A549 (cell line): ENCODE results near the gene EBP. TPM values are rescaled to one million over a fixed set of nuclear protein-coding genes. Genes with fewer than 3 reads are reported as not detected.

Experiments used
- ATAC-seq, 2 experiments: fragments of 200-7000 bp in 1 of 2; fragments of >200 bp in 1 of 2; cut with Nextera tagmentation in 1 of 2; cut with Tn5 transposase in 1 of 2; 3 replicates each; pipeline versions ENCODE4 v1.8.0 to v1.9.1; 2018 to 2020; ENCODE audit warnings: mild to moderate bottlenecking in 1 of 2, moderate library complexity in 1 of 2
- CTCF ChIA-PET: fragments of 300-600 bp; sonication (Branson Sonifier 250); formaldehyde crosslinking; extraction: SDS; loops from one replicate; lab custom pipeline; 2021; ENCODE audit warnings: antibody characterized with exemption, inconsistent platforms; lab: Yijun Ruan, JAX
- POLR2A ChIA-PET: fragments of 350-600 bp; formaldehyde crosslinking; extraction: SDS; loops from one replicate; lab custom pipeline; 2021; ENCODE audit warnings: antibody characterized with exemption, inconsistent platforms; lab: Yijun Ruan, JAX
- DNase-seq, 2 experiments: peaks; one replicate each; pipeline versions ENCODE4 v3.0.0 to v3.0.0-alpha.2; 2011 to 2016; ENCODE audit warnings: low read depth in 1 of 2, low spot score in 1 of 2
- FAIRE-seq: peaks from 2 replicates; lab custom pipeline; 2011; peaks lifted over from hg19 to GRCh38; lab: Jason Lieb, UNC
- H3K27ac ChIP-seq, 2 experiments: fragments of >200 bp; sonication (Bioruptor Twin); formaldehyde crosslinking; 3 replicates each; pipeline ENCODE4 v1.5.1; 2016 to 2017
- H3K4me1 ChIP-seq: fragments of >200 bp; sonication (Bioruptor Twin); formaldehyde crosslinking; 3 replicates; pipeline ENCODE4 v1.6.1; 2016
- H3K4me2 ChIP-seq: fragments of >200 bp; sonication (Bioruptor Twin); formaldehyde crosslinking; 3 replicates; pipeline ENCODE4 v1.6.1; 2016
- H3K4me3 ChIP-seq: fragments of >200 bp; sonication (Bioruptor Twin); formaldehyde crosslinking; 3 replicates; pipeline ENCODE4 v1.5.1; 2016
- H3K9me3 ChIP-seq: fragments of >200 bp; sonication (Bioruptor Twin); formaldehyde crosslinking; 3 replicates; pipeline ENCODE4 v1.6.1; 2016
- E2F6 ChIP-seq: IDR thresholded peaks from 2 replicates; pipeline ENCODE4 v1.6.1; 2012; ENCODE audit warnings: low read depth, borderline replicate concordance
- EHF ChIP-seq: fragments of 250-450 bp; sonication (Bioruptor Pico); IDR thresholded peaks from 2 replicates; pipeline ENCODE4 v1.5.0; 2020; ENCODE audit warnings: mild to moderate bottlenecking
- FOSL2 ChIP-seq, 2 experiments: fragments of 450-650 bp in 1 of 2; fragments of >200 bp in 1 of 2; sonication (Bioruptor Twin) in 1 of 2; formaldehyde crosslinking; IDR thresholded peaks; 2 replicates each; pipeline versions ENCODE4 v1.5.0 to v1.6.1; 2016 to 2020; ENCODE audit warnings: mild to moderate bottlenecking in 1 of 2, moderate library complexity in 1 of 2
- HDAC2 ChIP-seq: fragments of 200-600 bp; sonication (generic); IDR thresholded peaks from 2 replicates; pipeline ENCODE4 v1.6.1; 2016
- HMGXB4 ChIP-seq: fragments of 250-450 bp; sonication (Bioruptor Pico); IDR thresholded peaks from 2 replicates; pipeline ENCODE4 v1.5.0; 2021; ENCODE audit warnings: mild to moderate bottlenecking, moderate library complexity, borderline replicate concordance
- HOXB5 ChIP-seq: fragments of 250-450 bp; sonication (Bioruptor Pico); IDR thresholded peaks from 2 replicates; pipeline ENCODE4 v1.5.0; 2020; ENCODE audit warnings: mild to moderate bottlenecking, moderate library complexity
- JUNB ChIP-seq: fragments of >200 bp; sonication (Bioruptor Twin); formaldehyde crosslinking; IDR thresholded peaks from 2 replicates; pipeline ENCODE4 v1.6.1; 2016
- MAX ChIP-seq: IDR thresholded peaks from 2 replicates; pipeline ENCODE4 v1.6.1; 2012
- MYC ChIP-seq: IDR thresholded peaks from 2 replicates; pipeline ENCODE4 v1.6.1; 2012; ENCODE audit warnings: mild to moderate bottlenecking, inconsistent platforms, low read length, improper control_type of control experiment, borderline replicate concordance
- NFE2L2 ChIP-seq: fragments of 150-350 bp; conservative IDR thresholded peaks from 2 replicates; pipeline ENCODE4 v1.6.1; 2014; ENCODE audit warnings: low read length
- RFX5 ChIP-seq: fragments of 450-650 bp; IDR thresholded peaks from 2 replicates; pipeline ENCODE4 v1.7.1; 2014; ENCODE audit warnings: antibody characterized with exemption, mild to moderate bottlenecking, moderate library complexity
- TFCP2L1 ChIP-seq: fragments of 250-450 bp; sonication (Bioruptor Pico); IDR thresholded peaks from 2 replicates; pipeline ENCODE4 v1.5.0; 2021; ENCODE audit warnings: mild to moderate bottlenecking
- USF2 ChIP-seq: fragments of 450-650 bp; IDR thresholded peaks from 2 replicates; pipeline ENCODE4 v1.6.1; 2014; ENCODE audit warnings: antibody characterized with exemption
- ZFP36 ChIP-seq: fragments of 450-650 bp; IDR thresholded peaks from 2 replicates; pipeline ENCODE4 v1.6.1; 2014; ENCODE audit warnings: borderline replicate concordance; ENCODE audit not compliant: partially characterized antibody
- ZSCAN20 ChIP-seq: fragments of 250-450 bp; sonication (Bioruptor Pico); IDR thresholded peaks from 2 replicates; pipeline ENCODE4 v1.8.0; 2022; ENCODE audit warnings: mild to moderate bottlenecking, moderate library complexity
- WGBS: methylation state at CpG from one replicate; pipeline ENCODE4 v1.1.6; 2017; ENCODE audit errors: missing lambda C conversion rate; 5-methylcytosine and 5-hydroxymethylcytosine counted together
- polyA plus RNA-seq, 4 experiments: library from polyadenylated mRNA; depleted of rRNA in 3 of 4; stranded (reverse); fragments of >200 nt; fragmentation: RNase III in 1 of 4; extraction: RNeasy Plus Mini Kit Qiagen cat#74134 plus additional on column Dnase treatment in 1 of 4; gene quantifications; 2 replicates in 3 of 4; 3 replicates in 1 of 4; pipeline ENCODE4 v1.2.3, GENCODE V29; 2011 to 2017

The EBP gene
- polyA plus RNA-seq, 2 of the 4 experiments (the other 2 are of a cell fraction), result 82.9 to 159 TPM

GRCh38 chrX:48496660-48497059 is 24.9 kb upstream of the EBP start:
- 72% methylated on average over 4 of the region's 4 CpGs for WGBS
- DNase-seq, result no peak
- Histone ChIP-seq H3K9me3 (no peaks in the 10 kb centered on the region), H3K4me3 (no peak overlapping the region), H3K4me1 (peaks cover 21% of the 10 kb centered on the region), H3K4me2 (no peak overlapping the region), H3K27ac (no peak overlapping the region)
- no peak for TF ChIP-seq ZFP36
- TF ChIP-seq USF2, result 0 out of 2 replicates have a peak, but pooled peaks have one; percentile 5
- no peak for ATAC-seq
- ChIA-PET POLR2A (no interaction called here), CTCF (interaction anchor here (0.6 kb wide), 1 partner anchor 39 kb away, joined by 3 read pairs; no protein-coding TSS in a partner anchor)
- FAIRE-seq, result no peak

- POLR2A ChIA-PET, result no interaction called here
- no peak for FAIRE-seq
These were observed 23.7 kb upstream of the EBP start for GRCh38 chrX:48497871-48498270.

GRCh38 chrX:48498374-48498809 is 23.2 kb upstream of the EBP start:
- ATAC-seq, result peak; percentile 65 to 75; a peak in 5 of 6 replicates
- peak overlapping the region in 1 of 2 experiments; percentile 66; a peak in 3 of 6 replicates for H3K27ac ChIP-seq
- peaks cover 10% of the 10 kb centered on the region for H3K4me1 ChIP-seq
- no peaks in the 10 kb centered on the region for H3K9me3 ChIP-seq
- peak; percentile 90 for FAIRE-seq
- WGBS, result 21% methylated on average over 6 of the region's 6 CpGs
- CTCF ChIA-PET, result no interaction called here
- no peak for DNase-seq
- no peak for TF ChIP-seq HOXB5 (CRISPR knock-in tag)
- no peak for TF ChIP-seq FOSL2 (IDR thresholded peaks at IDR 0.05)
- peak; percentile 26 for TF ChIP-seq FOSL2 (CRISPR knock-in tag; IDR thresholded peaks at IDR 0.05)
- no peak overlapping the region for H3K4me3 ChIP-seq
- H3K4me2 ChIP-seq, result peak overlapping the region; percentile 38
- POLR2A ChIA-PET, result no interaction called here

More at GRCh38 chrX:48497871-48498270, 23.7 kb upstream of the EBP start:
- Histone ChIP-seq H3K4me1 (peaks cover 10% of the 10 kb centered on the region), H3K9me3 (no peaks in the 10 kb centered on the region), H3K4me3 (no peak overlapping the region), H3K27ac (peak overlapping the region in 1 of 2 experiments; percentile 66; a peak in 4 of 6 replicates), H3K4me2 (peak overlapping the region; percentile 38)
- CTCF ChIA-PET, result no interaction called here
- TF ChIP-seq HMGXB4 (CRISPR knock-in tag) (no peak), JUNB (no peak)
- ATAC-seq, result peak; percentile 30 to 48; a peak in 4 of 6 replicates
- DNase-seq, result no peak
- 43% methylated on average over 5 of the region's 5 CpGs for whole genome bisulfite sequencing

- ChIA-PET CTCF (interaction anchor here (0.7 kb wide), 1 partner anchor 10 kb away, joined by 3 read pairs; no protein-coding TSS in a partner anchor), POLR2A (no interaction called here)
- WGBS, result 77% methylated on average over 7 of the region's 7 CpGs
- no peak for FAIRE-seq
- Histone ChIP-seq H3K4me2 (no peak overlapping the region), H3K27ac (no peak overlapping the region), H3K9me3 (no peaks in the 10 kb centered on the region), H3K4me1 (peaks cover 9% of the 10 kb centered on the region; the same call in 1 of the 3 replicates), H3K4me3 (no peak overlapping the region)
- no peak for TF ChIP-seq HOXB5 (CRISPR knock-in tag)
- no peak for TF ChIP-seq MYC
- no peak for TF ChIP-seq EHF (CRISPR knock-in tag)
- TF ChIP-seq TFCP2L1, result no peak
- no peak for TF ChIP-seq HDAC2
- no peak for TF ChIP-seq RFX5
- no peak for TF ChIP-seq NFE2L2
- TF ChIP-seq E2F6, result no peak
- no peak for TF ChIP-seq ZSCAN20
- TF ChIP-seq MAX, result no peak
- TF ChIP-seq JUNB, result no peak
- no peak for DNase-seq
- ATAC-seq, result no peak
These were observed 17.3 kb upstream of the EBP start for GRCh38 chrX:48504261-48504660.
